Activated naive CD4-positive, alpha-beta T cell treated with anti-CD3 and anti-CD28 coated beads for 36 hours (primary cell): ENCODE results near the gene KLB. TPM values are rescaled to one million over a fixed set of nuclear protein-coding genes. Genes with fewer than 3 reads are reported as not detected.
"Not testable (repeated sequence)": the region's sequence is repeated elsewhere in the genome, so short reads cannot be mapped to it uniquely, and the experiment has no call there.

Source experiments
- CTCF ChIA-PET: fragments of 350-600 bp; sonication (Branson Sonifier 250); formaldehyde crosslinking; loops from one replicate; lab custom pipeline; 2021; ENCODE audit warnings: antibody characterized with exemption; lab: Charles Lee
- DNase-seq: peaks from one replicate; pipeline ENCODE4 v3.0.0-alpha.2; 2020
- H3K27ac Mint-ChIP-seq: one replicate; pipeline ENCODE4 v1.8.0; 2021; ENCODE audit warnings: mild to moderate bottlenecking, mixed read lengths
- H3K27me3 Mint-ChIP-seq: one replicate; pipeline ENCODE4 v1.8.0; 2021; ENCODE audit warnings: low read depth, mixed read lengths
- H3K36me3 Mint-ChIP-seq: one replicate; pipeline ENCODE4 v1.8.0; 2021; ENCODE audit warnings: low read depth, mixed read lengths
- H3K4me1 Mint-ChIP-seq: one replicate; pipeline ENCODE4 v1.8.0; 2021; ENCODE audit warnings: low read depth, mixed read lengths
- H3K4me3 Mint-ChIP-seq: one replicate; pipeline ENCODE4 v1.8.0; 2021; ENCODE audit warnings: mild to moderate bottlenecking, moderate library complexity, mixed read lengths
- H3K9me3 Mint-ChIP-seq: one replicate; pipeline ENCODE4 v1.8.0; 2021; ENCODE audit warnings: mixed read lengths
- intact Hi-C: fragments of 100-400 bp; cut with micrococcal nuclease; formaldehyde crosslinking; loops from one replicate; pipeline ENCODE4 v1.15.1; 2023
- total RNA-seq, 2 experiments: library from RNA; stranded (reverse); gene quantifications; one replicate each; pipeline ENCODE4 v1.2.3, GENCODE V29; 2021

Gene KLB
- total RNA-seq, 2 experiments from 2014 or later = not detected

- H3K36me3 Mint-ChIP-seq = no peaks in the 10 kb centered on the region
- H3K9me3 Mint-ChIP-seq = peaks cover 8% of the 10 kb centered on the region
- peaks cover 6% of the 10 kb centered on the region for H3K27me3 Mint-ChIP-seq
- H3K4me1 Mint-ChIP-seq = no peaks in the 10 kb centered on the region
- H3K4me3 Mint-ChIP-seq = no peak overlapping the region
- DNase-seq = no peak
- CTCF ChIA-PET = no interaction called here
- H3K27ac Mint-ChIP-seq = no peak overlapping the region
- intact Hi-C loops = no loop called here
Observed at GRCh38 chr4:39383690-39384089, 23.0 kb upstream of the KLB start.

DNA sequence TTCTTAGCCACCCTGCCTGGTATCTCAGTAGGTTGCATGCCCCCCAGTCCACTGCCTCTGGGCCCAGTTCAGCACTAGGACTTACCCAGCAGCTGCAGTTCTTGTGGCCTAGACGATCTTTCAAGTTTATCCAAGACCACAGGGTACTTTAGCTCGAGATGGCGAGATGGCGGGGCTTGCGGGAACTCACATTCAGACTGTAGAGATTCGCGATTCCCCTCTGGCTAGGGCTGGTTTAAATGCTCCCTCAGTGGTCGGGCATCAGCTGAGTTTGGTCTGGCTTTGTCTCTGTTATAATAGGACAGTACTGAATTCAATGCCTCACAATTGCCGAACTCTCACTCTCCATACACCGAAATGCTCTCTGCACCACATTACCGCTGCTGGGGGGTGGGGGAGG lies 22.2 kb upstream of the KLB start:
- Mint-ChIP-seq H3K27me3 (peaks cover 6% of the 10 kb centered on the region), H3K4me3 (no peak overlapping the region), H3K4me1 (no peaks in the 10 kb centered on the region), H3K9me3 (peaks cover 6% of the 10 kb centered on the region), H3K36me3 (no peaks in the 10 kb centered on the region), H3K27ac (no peak overlapping the region)
- intact Hi-C loops = no loop called here
- no peak for DNase-seq
- CTCF ChIA-PET = interaction anchor here (0.5 kb wide), 1 partner anchor 50 kb away, joined by 3 read pairs; no protein-coding TSS in a partner anchor

DNA sequence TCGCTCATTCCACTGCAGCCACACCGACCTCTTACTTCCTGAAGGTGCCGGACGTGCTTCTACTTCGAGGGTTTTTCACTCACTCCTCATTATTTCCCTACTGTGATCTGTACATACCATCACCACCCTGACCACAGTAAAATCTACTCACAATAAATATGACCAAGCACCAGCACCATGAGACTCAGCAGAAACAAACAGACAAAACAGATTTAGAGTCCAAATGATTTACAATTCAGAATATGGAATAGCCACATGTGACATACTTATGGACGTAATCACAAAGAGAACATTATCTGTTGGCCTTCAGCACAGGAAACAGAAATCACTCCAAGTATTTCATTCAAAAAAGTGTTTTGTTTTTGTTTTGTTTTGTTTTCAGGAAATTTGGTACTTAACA lies 16.1 kb upstream of the KLB start:
- H3K4me1 Mint-ChIP-seq = no peaks in the 10 kb centered on the region
- no peak for DNase-seq
- H3K27me3 Mint-ChIP-seq = no peaks in the 10 kb centered on the region
- no peaks in the 10 kb centered on the region for H3K9me3 Mint-ChIP-seq
- intact Hi-C loops = no loop called here
- H3K36me3 Mint-ChIP-seq = no peaks in the 10 kb centered on the region
- CTCF ChIA-PET = no interaction called here
- H3K4me3 Mint-ChIP-seq = no peak overlapping the region
- H3K27ac Mint-ChIP-seq = no peak overlapping the region

DNA sequence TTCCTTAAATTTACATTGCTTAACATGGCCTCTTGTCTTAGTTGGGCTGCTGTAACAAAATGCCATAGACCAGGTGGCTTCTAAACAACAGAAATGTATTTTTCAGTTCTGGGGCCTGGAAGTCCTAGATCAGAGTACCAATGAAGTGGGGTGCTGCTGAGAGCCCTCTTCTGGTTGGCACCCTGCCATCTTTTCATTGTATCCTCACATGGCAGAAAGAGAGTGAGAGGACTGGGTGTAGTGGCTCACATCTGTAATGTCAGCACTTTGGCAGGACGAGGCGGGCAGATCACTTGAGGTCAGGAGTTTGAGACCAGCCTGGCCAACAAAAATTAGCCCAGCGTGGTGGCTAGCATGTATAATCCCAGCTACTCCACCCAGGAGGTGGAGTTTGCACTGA lies 12.0 kb upstream of the KLB start:
- no peak overlapping the region for H3K27ac Mint-ChIP-seq
- no peaks in the 10 kb centered on the region for H3K27me3 Mint-ChIP-seq
- no peaks in the 10 kb centered on the region for H3K9me3 Mint-ChIP-seq
- no peak for DNase-seq
- H3K4me3 Mint-ChIP-seq = no peak overlapping the region
- H3K4me1 Mint-ChIP-seq = no peaks in the 10 kb centered on the region
- H3K36me3 Mint-ChIP-seq = no peaks in the 10 kb centered on the region
- intact Hi-C loops = no loop called here
- CTCF ChIA-PET = no interaction called here

DNA sequence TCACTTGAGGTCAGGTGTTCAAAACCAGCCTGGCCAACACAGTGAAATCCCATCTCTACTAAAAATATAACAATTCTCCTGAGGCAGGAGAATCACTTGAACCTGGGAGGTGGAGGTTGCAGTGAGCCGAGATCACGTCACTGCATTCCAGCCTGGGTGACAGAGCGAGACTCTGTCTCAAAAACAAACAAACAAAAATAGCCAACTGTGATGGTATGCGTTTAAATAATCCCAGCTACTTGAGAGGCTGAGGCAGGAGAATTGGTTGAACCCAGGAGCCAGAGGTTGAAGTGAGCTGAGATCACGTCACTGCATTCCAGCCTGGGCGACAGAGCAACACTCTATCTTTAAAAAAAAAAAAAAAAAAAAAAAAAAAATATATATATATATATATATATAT lies 5.1 kb upstream of the KLB start:
- H3K27me3 Mint-ChIP-seq, CTCF ChIA-PET, H3K9me3 Mint-ChIP-seq, H3K4me3 Mint-ChIP-seq, H3K4me1 Mint-ChIP-seq, H3K36me3 Mint-ChIP-seq, intact Hi-C loops, DNase-seq, H3K27ac Mint-ChIP-seq: not testable (repeated sequence)

DNA sequence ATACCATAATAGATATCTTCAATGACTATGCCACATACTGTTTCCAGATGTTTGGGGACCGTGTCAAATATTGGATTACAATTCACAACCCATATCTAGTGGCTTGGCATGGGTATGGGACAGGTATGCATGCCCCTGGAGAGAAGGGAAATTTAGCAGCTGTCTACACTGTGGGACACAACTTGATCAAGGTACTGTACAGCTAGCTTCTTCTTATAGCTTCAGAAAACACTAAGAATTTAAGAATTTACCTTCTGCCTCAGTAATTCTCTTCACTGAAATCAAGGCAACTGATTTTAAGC lies 805 bp downstream of the KLB start:
- CTCF ChIA-PET = interaction anchor here (0.6 kb wide), 1 partner anchor 100 kb away, joined by 3 read pairs; no protein-coding TSS in a partner anchor
- H3K9me3 Mint-ChIP-seq = no peaks in the 10 kb centered on the region
- H3K4me3 Mint-ChIP-seq = no peak overlapping the region
- H3K4me1 Mint-ChIP-seq = no peaks in the 10 kb centered on the region
- no peak overlapping the region for H3K27ac Mint-ChIP-seq
- DNase-seq = no peak
- intact Hi-C loops = no loop called here
- no peaks in the 10 kb centered on the region for H3K27me3 Mint-ChIP-seq
- H3K36me3 Mint-ChIP-seq = no peaks in the 10 kb centered on the region

DNA sequence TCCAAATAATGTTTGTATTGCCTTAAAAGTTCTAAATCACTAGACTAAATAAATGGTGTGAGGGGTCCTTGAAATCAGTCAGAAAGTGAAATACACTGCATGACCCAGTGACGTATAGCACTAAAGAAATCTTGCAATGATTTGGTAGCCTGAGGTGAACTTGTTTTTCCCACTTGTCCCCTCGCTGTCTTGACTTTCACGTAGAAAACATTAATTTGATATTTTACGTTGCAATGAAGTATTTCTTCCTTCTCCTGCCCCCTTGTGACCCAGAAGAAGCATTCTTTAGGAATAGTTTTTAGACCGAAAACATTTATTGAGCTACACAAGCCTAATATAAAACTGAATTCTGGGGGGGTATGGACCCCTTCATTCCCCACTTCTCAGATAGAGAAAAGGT lies 3.7 kb downstream of the KLB start:
- Mint-ChIP-seq H3K27me3 (no peaks in the 10 kb centered on the region), H3K36me3 (no peaks in the 10 kb centered on the region), H3K9me3 (no peaks in the 10 kb centered on the region), H3K4me1 (no peaks in the 10 kb centered on the region), H3K4me3 (no peak overlapping the region), H3K27ac (no peak overlapping the region)
- no peak for DNase-seq
- CTCF ChIA-PET = interaction anchor here (1.1 to 1.3 kb wide), 2 partner anchors 507 to 508 kb away, joined by 3 read pairs; no protein-coding TSS in a partner anchor
- intact Hi-C loops = loop anchor here (1.0 to 10.0 kb wide), 3 partner anchors 106 to 508 kb away; partner anchors contain the start of gene WDR19

GRCh38 chr4:39411561-39411960 lies 4.8 kb downstream of the KLB start:
- not testable (repeated sequence) for H3K27me3 Mint-ChIP-seq, H3K9me3 Mint-ChIP-seq, H3K27ac Mint-ChIP-seq, DNase-seq, H3K36me3 Mint-ChIP-seq, H3K4me1 Mint-ChIP-seq, H3K4me3 Mint-ChIP-seq
- intact Hi-C loops = loop anchor here (5.0 to 10.0 kb wide), 2 partner anchors 107 to 509 kb away; no protein-coding TSS in a partner anchor
- CTCF ChIA-PET = interaction anchor here (0.7 to 1.3 kb wide), 2 partner anchors 77 to 510 kb away, joined by 3 to 4 read pairs; no protein-coding TSS in a partner anchor

DNA sequence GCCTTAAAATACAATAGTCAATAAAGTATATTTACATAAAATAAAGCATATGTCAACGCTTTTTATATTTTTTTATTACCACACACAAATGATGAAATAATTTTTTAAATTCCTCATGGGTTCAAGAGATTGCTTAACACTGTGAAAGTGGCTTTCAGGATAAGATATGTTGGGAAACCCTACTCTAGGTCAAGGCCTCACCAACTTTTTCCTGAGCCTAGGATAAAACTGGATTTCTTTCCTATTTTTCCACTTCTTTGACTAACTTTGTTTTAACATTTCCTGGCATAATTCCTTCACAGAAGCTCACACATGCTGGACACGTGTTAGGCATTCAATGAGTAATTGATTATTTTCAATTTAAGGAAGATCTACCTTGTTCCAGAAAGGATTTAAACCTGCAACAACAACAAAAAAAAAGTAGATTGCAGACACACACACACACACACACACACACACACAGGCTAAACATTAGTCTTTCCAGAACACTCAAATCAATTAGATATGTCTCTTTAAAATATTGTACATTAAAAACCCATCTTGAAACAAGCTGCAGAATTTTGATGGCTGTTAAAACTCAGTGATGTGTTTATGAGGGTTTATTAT lies 9.1 kb downstream of the KLB start:
- DNase-seq = no peak
- no peak overlapping the region for H3K4me3 Mint-ChIP-seq
- H3K36me3 Mint-ChIP-seq = no peaks in the 10 kb centered on the region
- intact Hi-C loops = loop anchor here (10.0 kb wide), 1 partner anchor 111 kb away; no protein-coding TSS in a partner anchor
- H3K9me3 Mint-ChIP-seq = no peaks in the 10 kb centered on the region
- CTCF ChIA-PET = no interaction called here
- H3K27me3 Mint-ChIP-seq = no peaks in the 10 kb centered on the region
- no peak overlapping the region for H3K27ac Mint-ChIP-seq
- no peaks in the 10 kb centered on the region for H3K4me1 Mint-ChIP-seq

GRCh38 chr4:39422247-39422646 lies 15.5 kb downstream of the KLB start:
- no peak for DNase-seq
- CTCF ChIA-PET = no interaction called here
- Mint-ChIP-seq H3K27me3 (no peaks in the 10 kb centered on the region), H3K9me3 (no peaks in the 10 kb centered on the region), H3K4me3 (no peak overlapping the region), H3K27ac (no peak overlapping the region), H3K36me3 (no peaks in the 10 kb centered on the region), H3K4me1 (no peaks in the 10 kb centered on the region)
- intact Hi-C loops = no loop called here

DNA sequence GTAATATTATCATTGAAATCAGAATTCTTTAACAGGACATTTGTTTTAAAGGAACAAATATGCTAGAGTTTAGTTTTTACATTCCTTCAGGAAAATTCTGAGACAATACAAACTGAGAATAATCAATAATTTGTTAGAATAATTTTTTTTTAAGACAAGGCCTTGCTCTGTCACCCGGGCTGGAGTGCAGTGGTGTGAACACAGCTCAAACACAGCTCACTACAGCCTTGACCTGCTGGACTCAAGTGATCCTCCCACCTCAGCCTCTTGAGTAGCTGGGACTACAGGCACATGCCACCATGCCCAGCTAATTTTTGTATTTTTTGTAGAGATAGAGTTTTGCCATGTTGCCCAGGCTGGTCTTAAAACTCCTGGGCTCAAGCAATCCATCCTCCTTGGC lies 18.6 kb downstream of the KLB start:
- H3K9me3 Mint-ChIP-seq, H3K27ac Mint-ChIP-seq, DNase-seq, H3K4me1 Mint-ChIP-seq, CTCF ChIA-PET, H3K27me3 Mint-ChIP-seq, H3K36me3 Mint-ChIP-seq, H3K4me3 Mint-ChIP-seq, intact Hi-C loops: not testable (repeated sequence)

DNA sequence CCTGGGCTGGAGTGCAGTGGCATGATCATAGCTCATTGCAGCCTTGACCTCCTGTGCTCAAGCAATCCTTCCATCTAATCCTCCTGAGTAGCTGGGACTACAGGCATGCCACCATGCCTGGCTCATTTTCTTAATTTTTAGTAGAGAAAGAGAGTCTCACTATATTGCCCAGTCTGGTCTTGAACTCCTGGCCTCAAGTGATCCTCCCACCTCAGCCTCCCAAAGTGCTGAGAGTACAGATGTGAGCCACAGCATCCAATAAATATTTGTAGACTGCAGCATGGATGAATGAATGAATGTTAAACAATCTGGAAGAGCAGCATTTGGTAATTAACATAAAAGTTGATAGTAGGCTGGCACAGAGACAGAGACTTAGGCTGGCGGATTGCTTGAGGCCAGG lies 20.0 kb downstream of the KLB start:
- DNase-seq = no peak
- H3K4me3 Mint-ChIP-seq = no peak overlapping the region
- H3K4me1 Mint-ChIP-seq = no peaks in the 10 kb centered on the region
- no peaks in the 10 kb centered on the region for H3K9me3 Mint-ChIP-seq
- CTCF ChIA-PET = interaction anchor here (0.6 to 1.2 kb wide), 3 partner anchors 10 to 1188 kb away, joined by 3 to 4 read pairs (median 4); no protein-coding TSS in a partner anchor
- H3K27me3 Mint-ChIP-seq = no peaks in the 10 kb centered on the region
- no peaks in the 10 kb centered on the region for H3K36me3 Mint-ChIP-seq
- intact Hi-C loops = no loop called here
- H3K27ac Mint-ChIP-seq = no peak overlapping the region

DNA sequence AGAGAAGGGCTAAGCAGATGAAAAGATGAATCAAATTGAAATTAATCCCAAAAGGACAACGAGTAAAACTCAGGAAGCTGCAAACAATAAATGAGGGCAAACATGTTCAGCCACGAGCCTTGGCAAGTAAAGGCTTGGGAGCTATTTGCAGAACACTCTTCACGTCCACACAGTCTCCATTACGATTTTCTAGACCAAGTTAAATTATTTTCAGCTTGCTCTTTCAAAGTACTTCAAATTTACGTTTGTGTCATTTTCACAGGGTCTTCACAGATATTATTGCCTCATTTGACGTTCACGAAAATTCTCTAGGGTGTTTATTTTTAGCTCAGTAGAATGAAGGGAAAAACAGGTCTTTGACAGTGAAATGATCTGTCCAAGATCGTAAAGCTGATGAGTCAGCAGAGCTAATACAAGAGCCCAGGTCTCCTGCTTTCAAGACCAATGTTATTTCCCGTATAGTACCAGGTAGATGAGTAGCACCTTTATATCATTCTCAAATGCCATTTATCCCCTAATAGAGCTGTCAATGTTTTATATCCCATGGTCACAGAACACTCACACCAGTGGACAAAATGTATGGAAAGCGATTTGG lies 20.9 kb downstream of the KLB start:
- H3K27ac Mint-ChIP-seq = no peak overlapping the region
- no peak for DNase-seq
- CTCF ChIA-PET = interaction anchor here (0.6 to 1.2 kb wide), 4 partner anchors 10 to 209 kb away, joined by 3 to 4 read pairs (median 4); no protein-coding TSS in a partner anchor
- no peaks in the 10 kb centered on the region for H3K4me1 Mint-ChIP-seq
- intact Hi-C loops = no loop called here
- H3K27me3 Mint-ChIP-seq = no peaks in the 10 kb centered on the region
- no peak overlapping the region for H3K4me3 Mint-ChIP-seq
- no peaks in the 10 kb centered on the region for H3K36me3 Mint-ChIP-seq
- no peaks in the 10 kb centered on the region for H3K9me3 Mint-ChIP-seq
